Dermis microvascular lymphatic vessel endothelial cell (primary cell): ENCODE results near the gene OLAH. TPM values are rescaled to one million over a fixed set of nuclear protein-coding genes. Genes with fewer than 3 reads are reported as not detected.
"Not testable (repeated sequence)": the region's sequence is repeated elsewhere in the genome, so short reads cannot be mapped to it uniquely, and the experiment has no call there.

Source experiments
- DNase-seq, 2 donors: peaks; one replicate each; pipeline versions ENCODE4 v3.0.0 to v3.0.0-alpha.2; 2010; ENCODE audit warnings: low read depth in 2 of 2
- total RNA-seq: library from RNA; depleted of rRNA; stranded (reverse); fragments of >200 nt; gene quantifications from 2 replicates; pipeline ENCODE4 v1.2.1, GENCODE V29; 2014

OLAH gene
- total RNA-seq, result 0.25 and 0.26 TPM in 2 replicates

DNA sequence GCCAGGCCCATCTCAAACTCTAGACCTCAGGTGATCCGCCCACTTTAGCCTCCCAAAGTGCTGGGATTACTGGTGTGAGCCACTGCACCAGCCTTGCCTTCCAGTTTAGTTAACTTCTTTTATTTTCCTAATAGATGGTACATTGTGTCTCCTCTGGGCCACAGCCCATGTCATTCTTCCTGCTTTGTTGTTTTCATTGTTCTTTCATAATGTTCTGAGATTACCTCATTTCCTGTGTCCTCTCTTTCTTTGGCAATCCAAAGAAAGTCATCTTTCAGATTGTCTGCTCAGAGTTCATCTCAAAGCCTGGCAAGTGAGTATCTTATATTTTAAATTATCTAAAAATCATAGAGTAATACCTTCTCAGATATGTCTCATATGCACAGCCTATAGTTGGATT lies at the start of gene OLAH:
TSS of gene OLAH (plus strand) at position 270 of the 400 bp plus-strand sequence. CDS start 3,346 bp downstream, outside the sequence.
- peak in 1 of 2 donors; percentile 6 for DNase-seq

DNA sequence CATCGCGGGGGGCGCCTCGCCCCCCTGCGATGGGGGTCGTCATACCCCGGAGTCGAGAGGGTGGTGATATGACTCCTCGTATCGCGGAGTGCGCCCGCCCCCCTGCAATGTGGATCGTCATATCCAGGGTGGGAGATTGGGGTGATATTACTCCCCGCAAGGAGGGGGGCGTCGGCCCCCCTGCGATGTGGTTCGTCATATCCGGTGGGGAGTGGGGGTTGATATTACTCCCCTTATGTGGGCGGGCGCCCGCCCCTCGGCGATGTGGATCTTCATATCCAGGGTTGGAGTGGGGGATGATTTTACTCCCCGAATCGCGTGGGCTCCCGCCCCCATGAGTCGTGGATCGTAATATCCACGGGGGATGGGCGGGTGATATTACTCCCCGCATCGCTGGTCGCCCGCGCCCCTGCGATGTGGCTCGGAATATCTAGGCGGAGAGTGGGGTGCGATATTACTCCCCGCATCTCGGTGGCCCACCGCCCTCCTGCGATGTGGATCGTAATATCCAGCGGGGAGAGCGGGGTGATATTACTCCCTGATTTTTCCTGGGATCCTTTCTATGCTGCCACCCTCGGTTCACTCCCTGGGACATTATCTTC lies 47.7 kb upstream of the OLAH start:
- DNase-seq, result no peak

DNA sequence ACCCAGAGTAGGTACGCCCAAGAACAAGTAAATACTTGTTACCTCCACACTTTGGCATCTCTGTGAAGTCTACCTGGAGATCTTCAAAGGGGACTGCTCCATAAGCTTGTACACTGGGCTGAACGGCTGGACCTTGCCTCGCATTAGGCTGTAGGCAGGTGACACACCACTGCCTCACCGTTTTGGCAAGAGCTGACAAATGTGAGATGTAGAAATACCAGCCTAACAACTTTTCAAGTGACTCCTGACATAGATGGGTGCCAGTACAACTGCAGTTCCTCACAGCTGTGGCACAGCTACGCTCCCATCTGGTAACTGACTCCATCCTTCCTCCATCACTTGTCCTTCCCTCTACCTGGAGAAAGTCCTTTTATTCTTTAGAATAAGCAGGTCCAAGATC lies 30.2 kb upstream of the OLAH start:
- DNase-seq, result not testable (repeated sequence)

DNA sequence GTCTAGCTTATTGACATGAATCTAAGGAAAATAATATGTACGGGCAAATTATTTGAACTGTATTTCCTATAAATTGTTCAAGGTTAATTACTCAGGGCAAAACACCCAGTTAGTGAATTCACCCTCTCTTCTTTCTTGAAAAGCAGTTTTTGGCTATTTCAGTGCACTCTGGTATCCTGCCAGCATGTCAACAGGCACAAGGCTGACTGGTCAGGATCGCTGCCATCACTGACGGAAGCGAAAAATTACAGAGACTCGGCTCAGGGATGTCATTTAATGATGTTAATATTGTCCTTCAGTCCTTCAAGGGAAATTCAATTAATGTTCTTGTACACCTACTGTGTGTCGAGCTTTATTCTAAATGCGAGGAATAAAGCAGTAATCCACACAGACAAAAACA lies 28.3 kb upstream of the OLAH start:
- DNase-seq, result no peak

DNA sequence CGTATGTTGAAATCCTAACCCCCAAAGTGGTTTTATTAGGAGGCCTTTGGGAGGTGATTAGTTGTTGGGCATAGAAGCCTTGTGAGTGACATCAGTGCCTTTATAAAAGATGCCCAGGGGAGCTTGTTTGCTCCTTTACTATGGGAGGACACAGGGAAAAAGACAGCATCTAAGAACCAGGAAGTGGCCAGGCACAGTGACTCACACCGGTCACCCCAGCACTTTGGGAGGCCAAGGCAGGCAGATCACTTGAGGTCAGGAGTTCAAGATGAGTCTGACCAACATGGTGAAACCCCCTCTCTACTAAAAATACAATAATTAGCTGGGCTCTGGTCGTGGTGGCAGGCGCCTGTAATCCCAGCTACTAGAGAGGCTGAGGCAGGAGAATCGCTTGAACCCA lies 22.8 kb upstream of the OLAH start:
- not testable (repeated sequence) for DNase-seq

DNA sequence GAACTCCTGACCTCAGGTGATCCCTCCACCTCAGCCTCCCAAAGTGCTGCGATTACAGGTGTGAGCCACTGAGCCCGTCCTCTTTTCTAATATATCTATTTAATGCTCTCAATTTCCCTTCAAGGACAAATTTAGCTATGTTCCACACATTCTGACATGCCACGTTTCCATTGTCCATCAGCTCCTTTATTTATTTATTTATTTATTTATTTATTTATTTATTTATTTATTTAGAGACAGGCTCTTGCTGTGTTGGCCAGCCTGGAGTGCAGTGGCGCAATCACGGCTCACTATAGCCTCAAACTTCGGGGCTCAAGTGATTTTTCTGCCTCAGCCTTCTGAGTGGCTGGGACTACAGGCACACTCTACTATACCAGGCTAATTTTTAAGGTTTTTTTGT lies 20.7 kb upstream of the OLAH start:
- not testable (repeated sequence) for DNase-seq

DNA sequence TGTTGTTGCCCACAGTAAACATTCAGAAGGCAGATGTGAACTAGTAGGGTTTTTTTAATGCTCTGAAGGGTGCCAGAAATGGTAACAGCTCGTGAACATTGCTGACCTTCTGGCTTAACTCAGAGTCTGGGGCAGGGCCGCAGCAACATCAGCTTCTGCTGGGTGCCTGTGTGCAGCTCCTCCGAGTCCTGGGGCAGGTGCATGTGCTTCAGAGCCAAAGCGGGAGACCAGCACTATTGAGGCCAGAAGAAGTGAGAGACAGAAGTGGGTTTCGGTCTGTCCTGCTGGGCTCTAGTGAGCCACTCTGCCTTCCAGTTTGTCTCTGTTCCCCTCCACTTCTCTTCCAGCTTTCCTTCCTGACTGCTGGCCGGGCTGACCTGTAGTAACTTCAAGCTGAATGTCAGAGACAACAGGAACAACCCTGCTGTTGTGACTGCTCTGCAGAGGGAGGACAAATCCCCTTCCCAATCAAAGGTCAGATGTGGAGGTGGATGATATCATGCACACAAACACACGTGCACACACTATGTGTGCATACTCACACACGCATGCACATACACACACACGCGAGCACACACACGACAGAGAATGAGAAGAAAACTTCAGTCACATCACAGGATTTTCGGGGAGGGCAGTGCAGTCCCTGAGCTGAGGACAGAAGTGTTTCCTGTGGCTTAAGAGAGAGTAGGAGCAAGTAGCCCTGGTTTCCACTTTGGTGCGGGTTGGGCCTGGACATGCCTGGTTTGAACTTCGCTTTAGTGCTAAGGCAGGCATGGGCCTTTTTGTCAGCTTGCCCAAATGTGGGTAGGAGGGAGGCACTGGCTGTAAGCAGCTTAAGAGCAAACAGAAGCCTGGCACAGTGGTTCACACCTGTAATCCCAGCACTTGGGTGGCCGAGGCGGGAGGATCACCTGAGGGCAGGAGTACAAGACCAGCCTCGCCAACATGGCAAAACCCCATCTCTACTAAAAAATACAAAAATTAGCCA lies 19.4 kb upstream of the OLAH start:
- not testable (repeated sequence) for DNase-seq

DNA sequence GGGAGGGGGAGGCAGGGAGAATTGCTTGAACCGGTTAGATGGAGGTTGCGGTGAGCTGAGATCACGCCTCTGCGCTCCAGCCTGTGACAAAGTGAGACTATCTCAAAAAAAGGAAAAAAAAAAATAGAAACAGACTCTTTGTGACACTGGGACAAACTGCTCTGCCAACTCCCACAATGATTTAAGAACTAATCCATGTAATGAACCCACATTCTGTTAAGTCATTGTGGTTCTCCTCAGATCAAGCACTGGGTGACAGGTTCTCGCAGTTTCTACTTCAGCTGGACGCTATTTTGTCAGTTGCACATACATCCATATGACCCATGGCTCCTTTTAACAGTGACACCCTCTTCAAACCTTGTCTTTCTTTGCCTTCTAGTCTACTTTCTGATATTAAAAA lies 18.7 kb upstream of the OLAH start:
- DNase-seq, result not testable (repeated sequence)

DNA sequence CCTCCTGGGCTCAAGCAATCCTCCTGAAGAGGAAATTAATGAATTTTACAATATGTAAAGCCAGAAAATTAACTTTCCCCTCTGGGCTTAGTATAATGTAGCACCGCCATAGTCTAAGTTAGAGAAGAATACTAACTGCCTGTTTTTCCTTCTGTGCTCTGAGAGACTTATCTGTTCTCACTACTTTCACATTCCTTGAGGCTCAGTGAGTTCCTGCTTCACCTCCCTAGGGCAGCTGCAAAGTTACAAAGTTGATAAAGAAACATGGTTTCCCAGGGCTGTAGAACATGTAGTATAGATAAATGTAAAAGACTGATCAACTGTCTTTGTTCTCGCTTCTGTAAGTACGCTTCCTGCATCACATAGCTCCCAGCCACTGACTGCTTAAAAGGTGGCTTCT lies 16.0 kb upstream of the OLAH start:
- no peak for DNase-seq

DNA sequence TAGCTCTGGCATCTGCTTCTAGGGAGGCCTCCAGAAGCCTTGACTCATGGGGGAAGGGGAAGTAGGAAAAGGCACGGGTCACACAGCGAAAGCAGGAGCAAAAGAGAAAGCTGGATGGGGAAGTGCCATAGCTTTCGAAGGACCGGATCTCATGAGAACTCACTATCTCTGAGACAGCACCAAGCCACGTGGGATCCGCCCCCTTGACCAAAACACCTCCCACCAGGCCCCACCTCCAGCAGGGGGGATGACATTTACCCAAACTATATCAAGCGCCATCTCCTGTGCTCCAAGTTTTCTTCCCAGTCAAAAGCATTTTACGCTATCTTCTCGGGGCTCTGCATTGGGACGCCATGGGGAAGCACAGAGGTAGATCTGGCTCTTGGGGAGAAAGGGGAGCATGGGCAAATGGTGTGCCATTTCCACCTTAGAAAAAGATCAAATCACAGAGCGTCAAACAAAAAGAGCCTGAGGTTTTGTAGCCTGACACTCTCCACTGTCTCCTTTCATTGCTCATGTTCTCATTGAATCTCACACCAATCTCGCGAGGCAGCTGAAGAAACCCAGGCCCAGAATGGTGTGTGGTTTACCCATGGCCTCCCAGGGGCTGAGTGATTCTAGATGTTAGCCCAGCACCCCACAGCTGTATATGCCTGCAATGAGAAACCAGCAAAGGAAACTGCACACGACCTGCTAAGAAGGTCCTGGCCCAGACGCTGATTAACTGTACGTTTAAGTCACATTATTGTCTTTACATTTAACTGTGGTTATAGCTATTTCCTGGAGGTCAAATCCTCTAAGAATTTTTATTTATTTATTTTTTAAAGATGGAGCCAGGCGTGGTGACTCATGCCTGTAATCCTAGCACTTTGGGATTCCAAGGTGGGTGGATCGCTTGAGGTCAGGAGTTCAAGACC lies 8.1 kb upstream of the OLAH start:
- DNase-seq, result peak in 1 of 2 donors; percentile 78

DNA sequence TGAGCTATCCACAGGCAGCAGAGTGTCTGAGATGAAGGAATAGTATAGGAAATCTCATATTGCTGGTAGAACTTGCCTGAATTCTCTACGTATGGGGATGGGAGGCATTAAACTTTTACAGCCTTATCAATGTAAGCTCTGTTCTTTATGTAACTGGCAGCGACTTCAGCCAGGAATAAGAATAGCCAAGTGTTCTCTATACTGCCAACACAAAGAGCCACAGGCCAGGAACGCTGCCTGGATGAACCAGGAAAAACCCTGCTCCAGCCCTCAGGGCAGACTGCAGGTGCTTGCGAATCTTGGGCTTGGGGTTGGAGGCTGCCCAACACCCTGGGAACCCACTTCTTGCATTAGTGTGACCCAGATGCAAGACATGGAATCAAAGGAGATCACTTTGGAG lies 6.1 kb upstream of the OLAH start:
- DNase-seq, result no peak

DNA sequence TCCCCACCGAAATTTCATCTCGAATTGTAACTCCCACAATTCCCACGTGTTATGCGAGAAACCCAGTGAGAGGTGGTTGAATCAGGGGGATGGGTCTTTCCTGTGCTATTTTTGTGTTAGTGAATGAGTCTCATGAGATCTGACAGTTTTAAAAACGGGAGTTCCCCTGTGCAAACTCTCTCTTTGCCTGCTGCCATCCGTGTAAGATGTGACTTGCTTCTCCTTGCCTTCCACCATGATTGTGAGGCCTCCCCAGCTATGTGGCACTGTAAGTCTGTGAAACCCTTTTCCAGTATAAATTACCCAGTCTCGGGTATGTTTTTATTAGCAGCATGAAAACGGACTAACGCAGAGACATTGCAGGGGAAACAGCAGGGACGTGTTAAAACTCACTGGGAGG lies 5.3 kb upstream of the OLAH start:
- no peak for DNase-seq

DNA sequence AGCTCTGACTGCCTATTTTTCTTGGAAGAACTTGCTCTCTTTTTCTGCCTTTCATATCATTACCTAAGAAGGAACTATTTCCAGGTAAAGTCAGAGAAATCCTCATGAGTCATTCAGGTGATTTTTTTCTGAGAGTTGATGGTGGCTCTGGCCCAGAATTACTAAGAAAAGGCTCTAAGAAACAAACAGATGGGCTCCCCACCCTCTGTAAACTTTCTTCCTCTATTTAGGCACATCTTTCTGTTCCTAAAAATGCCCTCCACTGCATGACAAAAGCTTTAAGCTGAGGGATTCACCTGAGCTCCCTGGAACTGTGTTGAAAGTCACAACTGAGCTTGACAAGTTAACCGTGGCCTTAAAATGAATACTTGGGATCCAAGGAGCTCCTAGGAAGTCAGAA lies 1.6 kb downstream of the OLAH start:
- DNase-seq, result no peak

DNA sequence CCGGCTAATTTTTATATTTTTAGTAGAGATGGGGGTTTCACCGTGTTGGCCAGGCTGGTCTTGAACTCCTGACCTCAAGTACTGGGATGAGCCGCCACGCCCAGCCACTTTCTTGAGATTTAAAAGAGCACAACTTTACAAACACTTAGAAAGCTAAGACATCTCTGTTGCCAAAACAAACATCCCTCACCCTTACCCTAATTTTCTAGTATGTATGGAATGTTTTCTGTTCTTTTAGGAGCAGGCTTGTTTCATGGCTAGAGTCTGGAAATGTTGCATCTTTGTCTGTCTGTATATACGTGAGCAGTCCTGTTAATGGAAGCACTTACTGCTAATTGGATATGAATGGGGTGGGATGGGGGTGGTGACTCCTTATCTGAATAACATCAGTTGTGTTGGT lies 2.9 kb downstream of the OLAH start:
- no peak for DNase-seq

DNA sequence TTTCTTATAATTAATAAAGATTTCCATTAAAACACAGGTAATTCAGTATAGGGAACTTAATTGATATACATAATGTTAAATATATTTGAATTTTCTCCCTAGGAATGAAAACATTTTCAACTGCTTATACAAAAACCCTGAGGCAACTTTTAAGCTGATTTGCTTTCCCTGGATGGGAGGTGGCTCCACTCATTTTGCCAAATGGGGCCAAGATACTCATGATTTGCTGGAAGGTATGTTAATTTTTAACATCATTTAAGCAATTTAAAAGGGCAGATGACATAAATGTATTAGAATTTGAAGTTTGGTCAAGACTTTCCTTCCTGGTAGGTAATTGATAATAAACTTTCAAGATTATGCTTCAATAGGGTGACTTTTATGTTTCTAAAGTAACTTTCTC lies 5.8 kb downstream of the OLAH start:
- no peak for DNase-seq

DNA sequence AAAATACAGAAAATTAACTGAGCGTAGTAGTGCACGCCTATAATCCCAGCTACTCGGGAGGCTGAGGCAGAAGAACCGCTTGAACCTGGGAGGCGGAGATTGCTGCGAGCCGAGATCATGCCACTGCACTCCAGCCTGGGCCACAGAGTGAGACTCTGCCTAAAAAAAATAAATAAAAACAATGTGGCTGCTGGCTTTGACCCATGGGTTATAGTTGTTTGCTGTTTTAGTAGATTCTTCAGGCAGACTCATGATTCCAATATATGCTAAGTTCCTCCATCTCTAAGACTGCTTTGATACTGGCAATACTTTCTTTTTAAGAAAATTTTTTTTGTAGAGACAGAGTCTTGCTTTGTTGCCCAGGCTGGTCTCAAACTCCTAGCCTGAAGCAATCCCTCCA lies 8.4 kb downstream of the OLAH start:
- no peak for DNase-seq

DNA sequence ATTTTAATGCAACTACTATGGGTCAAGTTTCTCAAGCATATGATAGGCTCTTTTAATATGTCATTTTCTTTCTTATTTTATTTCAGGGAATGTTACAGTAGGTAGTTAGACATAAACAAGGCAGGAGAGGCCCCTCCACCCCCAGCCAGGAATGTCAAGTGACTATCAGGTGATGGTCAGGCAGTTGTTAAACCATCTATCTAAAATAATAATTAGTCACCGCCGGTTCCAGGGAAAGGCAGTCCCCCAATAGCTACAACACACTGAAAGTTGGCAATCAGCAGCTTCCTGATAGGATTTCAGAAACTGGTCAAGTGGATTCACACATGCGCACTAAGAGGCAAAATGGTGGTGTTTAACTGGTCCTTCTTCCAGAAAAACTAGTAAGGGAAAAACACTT lies 9.3 kb downstream of the OLAH start:
- DNase-seq, result no peak

DNA sequence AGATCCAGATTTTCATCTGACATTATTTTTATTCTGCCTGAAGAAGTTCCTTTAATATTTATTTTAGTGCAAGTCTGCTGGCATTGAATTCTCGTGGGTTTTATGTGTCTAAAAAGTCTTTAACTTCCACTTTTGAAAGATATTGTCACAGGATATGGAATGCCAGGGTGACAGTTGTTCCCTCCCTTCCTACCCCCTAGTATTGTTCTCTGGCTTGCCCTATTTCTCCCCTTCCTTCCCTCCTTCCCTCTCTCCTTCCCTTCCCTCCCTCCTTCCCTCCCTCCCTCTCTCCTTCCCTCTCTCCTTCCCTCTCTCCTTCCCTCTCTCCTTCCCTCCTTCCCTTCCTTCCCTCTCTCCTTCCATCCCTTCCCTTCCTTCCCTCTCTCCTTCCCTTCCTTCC lies 14.9 kb downstream of the OLAH start:
- DNase-seq, result no peak

DNA sequence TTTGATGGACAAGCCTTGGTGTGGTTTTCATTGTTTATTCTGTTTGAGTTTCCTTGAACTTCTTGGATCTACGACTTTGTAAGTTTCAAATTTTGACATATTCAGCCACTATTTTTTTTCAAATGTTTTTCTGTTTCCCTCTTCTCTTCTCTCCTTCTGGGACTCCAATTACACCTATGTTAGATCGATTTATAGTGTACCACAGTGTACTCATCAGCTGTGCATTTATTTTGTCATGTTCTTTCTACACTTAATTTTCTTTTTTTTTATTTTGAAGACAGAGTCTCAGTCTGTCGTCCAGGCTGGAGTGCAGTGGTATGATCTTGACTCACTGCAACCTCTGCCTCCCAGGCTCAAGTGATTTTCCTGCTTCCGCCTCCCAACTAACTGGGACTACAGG lies 16.2 kb downstream of the OLAH start:
- no peak for DNase-seq

DNA sequence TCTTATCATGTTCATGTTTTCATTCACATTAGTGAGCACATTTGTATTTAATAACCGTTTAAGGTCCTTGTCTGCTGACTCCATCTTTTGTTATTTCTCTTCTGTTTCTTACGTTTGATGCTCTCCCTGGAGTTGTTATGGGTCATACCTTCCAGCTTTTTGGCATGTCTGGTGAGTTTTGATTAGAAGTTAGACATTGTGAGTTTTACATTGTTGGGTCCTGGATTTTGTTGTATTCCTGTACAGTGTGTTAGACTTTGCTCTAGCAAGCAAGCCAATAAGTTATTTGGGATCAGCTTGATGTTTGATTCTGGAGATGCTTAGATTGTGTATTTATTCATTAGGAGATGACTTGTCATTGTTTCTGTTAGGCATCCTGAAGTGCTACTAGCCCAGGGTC lies 16.9 kb downstream of the OLAH start:
- no peak for DNase-seq

DNA sequence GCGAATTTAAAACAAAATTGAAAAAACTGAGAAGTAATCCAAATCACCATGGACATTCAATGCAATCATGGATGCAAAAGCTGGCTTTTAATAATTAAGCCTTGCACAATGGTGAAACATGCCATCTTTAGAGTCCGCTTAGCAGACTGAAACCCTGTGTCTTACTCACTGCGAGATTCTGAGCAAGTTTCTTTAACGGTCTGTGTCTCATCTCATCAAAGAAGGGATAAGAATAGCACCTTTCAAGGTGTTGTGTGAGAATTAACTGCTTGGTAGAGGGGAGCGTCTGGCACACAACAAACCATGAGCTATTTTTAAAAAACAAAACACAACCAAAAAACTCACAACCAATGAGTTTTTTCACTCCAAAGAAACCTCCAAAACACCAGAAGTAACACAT lies 23.4 kb downstream of the OLAH start:
- no peak for DNase-seq

DNA sequence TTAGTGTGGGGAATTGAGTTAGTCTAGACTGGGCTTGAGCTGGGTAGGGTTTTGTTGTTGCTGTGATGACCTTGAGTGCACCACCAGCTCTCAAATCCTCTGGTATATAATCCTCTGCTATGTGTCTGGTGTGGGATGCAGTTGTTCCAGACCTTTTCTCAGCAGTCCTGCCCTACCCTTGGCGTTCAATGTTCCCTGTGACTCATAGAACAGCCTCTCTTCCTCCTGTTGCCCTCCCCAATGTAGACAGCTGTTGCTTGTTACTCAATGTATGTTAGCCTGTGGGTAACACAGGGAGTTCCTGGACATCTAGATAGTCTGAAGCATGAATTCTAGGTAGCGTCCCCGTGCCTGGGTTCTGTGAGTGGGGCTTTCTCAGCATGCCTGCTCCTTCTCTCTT lies 25.1 kb downstream of the OLAH start:
- no peak for DNase-seq
